Effector CD4-positive, alpha-beta T cell (primary cell): ENCODE data around the gene ZNF574.
"Not testable (repeated sequence)": the region's sequence is repeated elsewhere in the genome, so short reads cannot be mapped to it uniquely, and the experiment has no call there.

ENCODE experiments used
- DNase-seq: peaks from one replicate; pipeline ENCODE4 v3.0.0-alpha.2; 2020
- total RNA-seq: gene quantifications from one replicate; lab custom pipeline; 2026; lab: John Stamatoyannopoulos, UW

The ZNF574 gene
- total RNA-seq: 52.0 reads per million, percentile 69 among the genes with 10 or more reads in this experiment

GRCh38 chr19:42075616-42076379 is at the start of gene ZNF574:
Gene ZNF574, plus strand, starts transcription at chr19:42076166. Its CDS starts 2,441 bp downstream, at chr19:42078607.
- DNase-seq: peak; percentile 96

GRCh38 chr19:42028304-42029216 is 47.4 kb upstream of the ZNF574 start:
- DNase-seq: no peak

- no peak for DNase-seq
These were observed 45.1 kb upstream of the ZNF574 start for GRCh38 chr19:42030645-42031440.

GRCh38 chr19:42032431-42032830 is 43.5 kb upstream of the ZNF574 start:
- DNase-seq: no peak

- DNase-seq: no peak
These were observed 42.6 kb upstream of the ZNF574 start for GRCh38 chr19:42033413-42033812.

GRCh38 chr19:42034640-42035391 is 41.1 kb upstream of the ZNF574 start:
- DNase-seq: peak; percentile 57

- DNase-seq: no peak
These were observed 38.3 kb upstream of the ZNF574 start for GRCh38 chr19:42037649-42038048.

- DNase-seq: no peak
These were observed 37.3 kb upstream of the ZNF574 start for GRCh38 chr19:42038666-42039065.

- no peak for DNase-seq
These were observed 35.9 kb upstream of the ZNF574 start for GRCh38 chr19:42040031-42040430.

GRCh38 chr19:42040491-42040890 is 35.5 kb upstream of the ZNF574 start:
- not testable (repeated sequence) for DNase-seq

- DNase-seq: no peak
These were observed 33.4 kb upstream of the ZNF574 start for GRCh38 chr19:42042455-42043170.

GRCh38 chr19:42045575-42045974 is 30.4 kb upstream of the ZNF574 start:
- no peak for DNase-seq

- no peak for DNase-seq
These were observed 27.0 kb upstream of the ZNF574 start for GRCh38 chr19:42048992-42049391.

- no peak for DNase-seq
These were observed 24.5 kb upstream of the ZNF574 start for GRCh38 chr19:42051166-42052115.

- no peak for DNase-seq
These were observed 23.6 kb upstream of the ZNF574 start for GRCh38 chr19:42052241-42052863.

- DNase-seq: no peak
These were observed 22.7 kb upstream of the ZNF574 start for GRCh38 chr19:42053037-42053935.

- DNase-seq: no peak
These were observed 21.8 kb upstream of the ZNF574 start for GRCh38 chr19:42054205-42054604.

- no peak for DNase-seq
These were observed 18.1 kb upstream of the ZNF574 start for GRCh38 chr19:42057846-42058245.

- no peak for DNase-seq
These were observed 16.8 kb upstream of the ZNF574 start for GRCh38 chr19:42059196-42059595.
